Spleen (tissue), 11 donors: ENCODE results near the gene STAT3. TPM values are rescaled to one million over a fixed set of nuclear protein-coding genes. Genes with fewer than 3 reads are reported as not detected.
"Not testable (repeated sequence)": the region's sequence is repeated elsewhere in the genome, so short reads cannot be mapped to it uniquely, and the experiment has no call there.

ENCODE experiments used
- DNase-seq: peaks from one replicate; pipeline ENCODE4 v3.0.0-alpha.2; 2020
- H3K27ac ChIP-seq, 8 donors: fragments of 200-600 bp; sonication (generic) in 7 of 8; 1 replicate in 4 of 8; 2 replicates in 4 of 8; pipeline versions ENCODE4 v1.5.0 to v1.8.0; 2016 to 2021; ENCODE audit warnings: inconsistent platforms in 4 of 8, mild to moderate bottlenecking in 4 of 8, moderate library complexity in 1 of 8
- H3K27me3 ChIP-seq, 7 donors: fragments of 200-600 bp; sonication (generic) in 6 of 7; replicated peaks in 1 of 7; 1 replicate in 4 of 7; 2 replicates in 3 of 7; pipeline versions ENCODE4 v1.5.0 to v1.8.0; 2016 to 2021; ENCODE audit warnings: inconsistent platforms in 3 of 7, mild to moderate bottlenecking in 1 of 7
- H3K36me3 ChIP-seq, 6 donors: fragments of 200-600 bp; sonication (generic) in 5 of 6; 1 replicate in 4 of 6; 2 replicates in 2 of 6; pipeline versions ENCODE4 v1.5.0 to v1.8.0; 2016 to 2021; ENCODE audit warnings: inconsistent platforms in 2 of 6
- H3K4me1 ChIP-seq, 6 donors: fragments of 200-600 bp; sonication (generic) in 5 of 6; 1 replicate in 3 of 6; 2 replicates in 3 of 6; pipeline versions ENCODE4 v1.5.0 to v1.8.0; 2016 to 2021; ENCODE audit warnings: inconsistent platforms in 3 of 6
- H3K4me3 ChIP-seq, 8 donors: fragments of 200-600 bp; sonication (generic) in 7 of 8; 1 replicate in 4 of 8; 2 replicates in 4 of 8; pipeline versions ENCODE4 v1.5.0 to v1.8.0; 2016 to 2021; ENCODE audit warnings: inconsistent platforms in 4 of 8, mild to moderate bottlenecking in 4 of 8, moderate library complexity in 2 of 8
- H3K9me3 ChIP-seq, 8 donors: fragments of 200-600 bp; sonication (generic) in 7 of 8; 1 replicate in 4 of 8; 2 replicates in 4 of 8; pipeline versions ENCODE4 v1.5.0 to v1.8.0; 2016 to 2021; ENCODE audit warnings: inconsistent platforms in 4 of 8
- CTCF ChIP-seq, 11 experiments: fragments of 200-600 bp in 7 of 11; fragments of 450-650 bp in 4 of 11; sonication (generic) in 4 of 11; IDR thresholded peaks in 8 of 11; conservative IDR thresholded peaks in 3 of 11; 1 replicate in 7 of 11; 2 replicates in 4 of 11; pipeline versions ENCODE4 v1.4.0 to v1.8.0; 2016 to 2021; ENCODE audit warnings: antibody characterized with exemption in 11 of 11, inconsistent platforms in 4 of 11, mild to moderate bottlenecking in 1 of 11
- POLR2A ChIP-seq, 3 donors: fragments of 450-650 bp; IDR thresholded peaks; one replicate each; pipeline ENCODE4 v1.5.1; 2017; ENCODE audit warnings: antibody characterized with exemption in 3 of 3, mild to moderate bottlenecking in 1 of 3
- POLR2AphosphoS5 ChIP-seq, 3 donors: sonication (generic); formaldehyde crosslinking; IDR thresholded peaks; one replicate each; pipeline ENCODE4 v1.5.1; 2017; ENCODE audit warnings: antibody characterized with exemption in 3 of 3
- WGBS, 5 donors: extraction: QIAGEN DNeasy Blood & Tissue Kit in 3 of 5; methylation state at CpG; one replicate each; pipeline versions ENCODE4 v1.1.5 to v1.1.7; 2013 to 2018; 5-methylcytosine and 5-hydroxymethylcytosine counted together
- intact Hi-C: fragments of 100-400 bp; cut with DNase I; formaldehyde crosslinking; loops from one replicate; pipeline ENCODE4 v1.15.0; 2023; ENCODE audit warnings: low total_unique reads
- polyA plus RNA-seq, 3 donors: library from polyadenylated mRNA; stranded (reverse); fragments of 200-250 nt; gene quantifications; one replicate each; pipeline ENCODE4 v1.2.1, GENCODE V29; 2013
- total RNA-seq, 7 donors: library from RNA; depleted of rRNA in 3 of 7; stranded (reverse); fragments of >200 nt in 3 of 7; fragmentation: NEBNext Ultra II Directional in 4 of 7; extraction: Animal tissue kit (Norgen Biotek cat#: 25700) in 4 of 7; gene quantifications; one replicate each; pipeline versions ENCODE4 v1.1.0 to v1.2.1, GENCODE V29; 2016 to 2021
- donor health status: healthy with polysubstance abuse.
- donor health status: DM: no; HTN: no; CAD: no; lungs with moderate emphysema.
- donor health status: DM: no; HTN: no; CAD: no.
- donor health status: Bipolar disorder and iron deficiency.
- donor health status: healthy.
- donor health status: DM: no; HTN: no; CAD: no.
- donor health status: DM: yes; HTN: yes; CAD: no.

STAT3 gene
- total and polyA plus RNA-seq, 10 donors = 18.3 to 326 (median 241) TPM

DNA sequence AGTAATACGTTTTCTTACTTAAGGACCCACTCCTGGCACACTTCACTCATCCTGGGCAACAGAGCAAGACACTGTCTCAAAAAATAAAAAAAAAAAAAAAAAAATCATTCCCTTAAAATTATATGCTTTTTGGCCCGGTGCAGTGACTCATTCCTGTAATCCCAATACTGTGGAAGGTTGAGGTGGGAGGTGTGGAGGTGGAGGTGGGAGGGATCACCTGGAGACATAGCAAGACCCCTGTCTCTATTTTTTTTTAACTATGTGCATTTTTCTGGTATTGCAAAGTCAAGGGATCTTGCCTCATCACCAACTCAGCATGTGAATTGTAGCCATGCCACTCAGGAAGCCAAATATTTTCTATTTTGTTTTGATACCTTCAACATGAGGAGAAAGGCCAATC lies 121.8 kb downstream of the STAT3 start:
- intact Hi-C loops = no loop called here
- no peak for TF ChIP-seq POLR2AphosphoS5 (IDR thresholded peaks at IDR 0.05)
- no peak for TF ChIP-seq POLR2A (IDR thresholded peaks at IDR 0.05)
- TF ChIP-seq CTCF (IDR thresholded peaks at IDR 0.05 in 8 of 11, conservative IDR thresholded peaks at IDR 0.05 in 3 of 11) = no peak

DNA sequence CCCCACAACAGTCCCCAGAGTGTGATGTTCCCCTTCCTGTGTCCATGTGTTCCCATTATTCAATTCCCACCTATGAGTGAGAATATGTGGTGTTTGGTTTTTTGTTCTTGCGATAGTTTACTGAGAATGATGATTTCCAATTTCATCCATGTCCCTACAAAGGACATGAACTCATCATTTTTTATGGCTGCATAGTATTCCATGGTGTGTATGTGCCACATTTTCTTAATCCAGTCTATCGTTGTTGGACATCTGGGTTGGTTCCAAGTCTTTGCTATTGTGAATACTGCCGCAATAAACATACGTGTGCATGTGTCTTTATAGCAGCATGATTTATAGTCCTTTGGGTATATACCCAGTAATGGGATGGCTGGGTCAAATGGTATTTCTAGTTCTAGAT lies 123.9 kb downstream of the STAT3 start:
- H3K4me1 ChIP-seq = peaks cover 0 to 73% (median 17%) of the 10 kb centered on the region in 6 donors
- H3K36me3 ChIP-seq, DNase-seq, H3K27ac ChIP-seq, H3K27me3 ChIP-seq, H3K9me3 ChIP-seq, intact Hi-C loops, H3K4me3 ChIP-seq: not testable (repeated sequence)
- WGBS, 5 donors = 100% methylated on average over 2 of the region's 4 CpGs; no CpG with 5 or more reads in 4 of the 5 donors

More for the DNA sequence above, 121.8 kb downstream of the STAT3 start:
- Histone ChIP-seq H3K27me3 (no peaks in the 10 kb centered on the region), H3K4me1 (peaks cover 0 to 73% (median 30%) of the 10 kb centered on the region in 6 donors), H3K9me3 (no peaks in the 10 kb centered on the region), H3K27ac (peak overlapping the region in 5 of 8 donors; percentile 45 to 81 (median 67)), H3K36me3 (no peaks in the 10 kb centered on the region), H3K4me3 (peak overlapping the region in 1 of 8 donors; percentile 44)
- WGBS, 5 donors = 78 to 96% (median 86%) methylated on average over 2 of the region's 2 CpGs
- no peak for DNase-seq

Other genes starting within 250 kb of the STAT3 start
- 100 to 1,000 TPM; 120 to 181 (median 148) TPM for gene RAB5C, start 233.5 kb downstream of the STAT3 start, total RNA-seq
- gene RAB5C, start 233.5 kb downstream of the STAT3 start, polyA plus RNA-seq = 100 to 1,000 TPM in 1 of 3 donors, 10 to 100 TPM in 2; 70.0 to 152 (median 89.2) TPM
- under 1 TPM; 0.17 to 0.52 (median 0.26) TPM for gene KCNH4, start 207.3 kb downstream of the STAT3 start, total RNA-seq
- under 1 TPM; 0.14 to 0.32 (median 0.15) TPM for gene KCNH4, start 207.3 kb downstream of the STAT3 start, polyA plus RNA-seq
- not detected for gene HCRT, start 203.0 kb downstream of the STAT3 start, total RNA-seq
- not detected for gene HCRT, start 203.0 kb downstream of the STAT3 start, polyA plus RNA-seq
- 100 to 1,000 TPM in 3 of 7 donors, 10 to 100 TPM in 4; 29.4 to 122 (median 58.0) TPM for gene GHDC, start 193.9 kb downstream of the STAT3 start, total RNA-seq
- 10 to 100 TPM; 22.0 to 33.1 (median 26.1) TPM for gene GHDC, start 193.9 kb downstream of the STAT3 start, polyA plus RNA-seq
- gene STAT5B, start 112.1 kb downstream of the STAT3 start, total RNA-seq = 100 to 1,000 TPM in 5 of 7 donors, 10 to 100 TPM in 2; 90.2 to 171 (median 103) TPM
- 10 to 100 TPM; 26.4 to 34.7 (median 26.4) TPM for gene STAT5B, start 112.1 kb downstream of the STAT3 start, polyA plus RNA-seq
- gene STAT5A, start 99.9 kb downstream of the STAT3 start, total RNA-seq = 100 to 1,000 TPM in 1 of 7 donors, 10 to 100 TPM in 6; 63.7 to 131 (median 76.5) TPM
- 10 to 100 TPM; 22.7 to 42.3 (median 28.4) TPM for gene STAT5A, start 99.9 kb downstream of the STAT3 start, polyA plus RNA-seq
- gene CAVIN1, start 34.8 kb upstream of the STAT3 start, total RNA-seq = 100 to 1,000 TPM; 129 to 224 (median 150) TPM
- 100 to 1,000 TPM in 1 of 3 donors, 10 to 100 TPM in 2; 25.3 to 129 (median 34.7) TPM for gene CAVIN1, start 34.8 kb upstream of the STAT3 start, polyA plus RNA-seq
- 100 to 1,000 TPM in 5 of 7 donors, 10 to 100 TPM in 2; 87.4 to 140 (median 126) TPM for gene ATP6V0A1, start 70.4 kb upstream of the STAT3 start, total RNA-seq
- 10 to 100 TPM; 23.0 to 74.0 (median 50.7) TPM for gene ATP6V0A1, start 70.4 kb upstream of the STAT3 start, polyA plus RNA-seq
- gene NAGLU, start 147.8 kb upstream of the STAT3 start, total RNA-seq = 10 to 100 TPM; 32.5 to 61.0 (median 48.9) TPM
- 10 to 100 TPM; 27.3 to 55.2 (median 49.8) TPM for gene NAGLU, start 147.8 kb upstream of the STAT3 start, polyA plus RNA-seq
- gene HSD17B1, start 164.5 kb upstream of the STAT3 start, total RNA-seq = 1 to 10 TPM in 2 of 7 donors, under 1 TPM in 5; 0.54 to 1.6 (median 0.79) TPM
- gene HSD17B1, start 164.5 kb upstream of the STAT3 start, polyA plus RNA-seq = 1 to 10 TPM; 2.9 to 5.5 (median 3.5) TPM
- gene COASY, start 173.7 kb upstream of the STAT3 start, total RNA-seq = 10 to 100 TPM; 32.5 to 68.6 (median 66.5) TPM
- 100 to 1,000 TPM in 1 of 3 donors, 10 to 100 TPM in 2; 50.0 to 104 (median 80.6) TPM for gene COASY, start 173.7 kb upstream of the STAT3 start, polyA plus RNA-seq
- 10 to 100 TPM; 43.0 to 64.4 (median 55.8) TPM for gene MLX, start 178.7 kb upstream of the STAT3 start, total RNA-seq
- gene MLX, start 178.7 kb upstream of the STAT3 start, polyA plus RNA-seq = 10 to 100 TPM; 33.0 to 39.1 (median 33.2) TPM
- 1 to 10 TPM; 1.9 to 5.6 (median 3.4) TPM for gene PSMC3IP, start 189.3 kb upstream of the STAT3 start, total RNA-seq
- gene PSMC3IP, start 189.3 kb upstream of the STAT3 start, polyA plus RNA-seq = 1 to 10 TPM; 3.6 to 4.3 (median 4.0) TPM
- gene RETREG3, start 220.9 kb upstream of the STAT3 start, total RNA-seq = 10 to 100 TPM; 65.8 to 87.5 (median 80.5) TPM
- 10 to 100 TPM; 20.3 to 30.9 (median 30.3) TPM for gene RETREG3, start 220.9 kb upstream of the STAT3 start, polyA plus RNA-seq
- 10 to 100 TPM; 20.4 to 33.8 (median 26.3) TPM for gene TUBG1, start 221.2 kb upstream of the STAT3 start, total RNA-seq
- gene TUBG1, start 221.2 kb upstream of the STAT3 start, polyA plus RNA-seq = 10 to 100 TPM in 2 of 3 donors, 1 to 10 TPM in 1; 9.5 to 19.4 (median 16.9) TPM